Activated B cell treated with CpG ODN at 0.5 μM for 24 hours (primary cell): ENCODE measurements around the gene SPHK1. TPM values are rescaled to one million over a fixed set of nuclear protein-coding genes. Genes with fewer than 3 reads are reported as not detected.

Experiments
- ATAC-seq: fragments of 200-7000 bp; cut with Tn5 transposase; one replicate; pipeline ENCODE4 v1.10.0; 2021; ENCODE audit warnings: low read depth, mild to moderate bottlenecking, moderate library complexity
- CTCF ChIA-PET: fragments of 350-600 bp; sonication (Branson Sonifier 250); formaldehyde crosslinking; loops from one replicate; lab custom pipeline; 2021; ENCODE audit warnings: antibody characterized with exemption; lab: Charles Lee
- POLR2A ChIA-PET: fragments of 350-600 bp; sonication (Branson Sonifier 250); formaldehyde crosslinking; loops from one replicate; lab custom pipeline; 2021; ENCODE audit warnings: antibody characterized with exemption; lab: Charles Lee
- DNase-seq: peaks from one replicate; pipeline ENCODE4 v3.0.0; 2022
- H3K27ac Mint-ChIP-seq: one replicate; pipeline ENCODE4 v1.8.0; 2020; ENCODE audit warnings: mixed read lengths
- H3K27me3 Mint-ChIP-seq: one replicate; pipeline ENCODE4 v1.8.0; 2021; ENCODE audit warnings: mixed read lengths
- H3K36me3 Mint-ChIP-seq: one replicate; pipeline ENCODE4 v1.8.0; 2021; ENCODE audit warnings: low read depth, mixed read lengths
- H3K4me1 Mint-ChIP-seq: one replicate; pipeline ENCODE4 v1.8.0; 2021; ENCODE audit warnings: mixed read lengths
- H3K4me3 Mint-ChIP-seq: one replicate; pipeline ENCODE4 v1.8.0; 2020; ENCODE audit warnings: mild to moderate bottlenecking, mixed read lengths
- H3K9me3 Mint-ChIP-seq: one replicate; pipeline ENCODE4 v1.8.0; 2020; ENCODE audit warnings: mixed read lengths
- intact Hi-C: fragments of 100-400 bp; cut with micrococcal nuclease; formaldehyde crosslinking; loops from one replicate; pipeline ENCODE4 v1.15.1; 2024
- total RNA-seq: library from RNA; stranded (reverse); gene quantifications from 2 replicates; pipeline ENCODE4 v1.2.3, GENCODE V29; 2022
- TF ChIP-seq, protein P1 (sequence below): fragments of 200-600 bp; IDR thresholded peaks from one replicate; pipeline ENCODE4 v1.8.0; 2022; ENCODE audit warnings: antibody characterized with exemption, mild to moderate bottlenecking

Gene SPHK1
- total RNA-seq, 1 donor from 2014 or later = 1.1 TPM

DNA sequence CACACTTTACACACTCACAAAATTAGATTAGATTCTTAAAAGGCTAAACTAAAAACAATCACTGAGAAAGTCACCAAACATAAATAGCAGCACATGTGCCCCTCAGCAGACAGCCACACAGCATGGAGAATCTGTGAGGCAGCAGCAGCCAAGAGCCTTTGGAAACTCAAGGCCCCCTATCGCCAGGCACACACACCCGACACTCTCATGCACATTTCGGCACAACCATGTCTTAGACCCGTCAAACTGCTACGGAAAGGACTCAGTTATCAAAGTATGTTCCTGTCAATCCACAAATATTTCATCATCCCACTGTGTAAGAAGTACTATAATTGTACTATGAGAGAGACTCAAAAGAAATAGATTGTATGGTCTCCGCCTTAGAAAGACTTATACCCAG, 47.6 kb downstream of the SPHK1 start:
- Mint-ChIP-seq H3K9me3 (no peaks in the 10 kb centered on the region), H3K4me3 (no peak overlapping the region)
- CTCF ChIA-PET = no interaction called here

GRCh38 chr17:76432712-76433336, 48.4 kb downstream of the SPHK1 start:
- ChIA-PET CTCF (no interaction called here), POLR2A (no interaction called here)
- peak; percentile 40 for ATAC-seq
- H3K9me3 Mint-ChIP-seq = no peaks in the 10 kb centered on the region
- peak overlapping the region; percentile 77 for H3K27ac Mint-ChIP-seq
- peaks cover 5% of the 10 kb centered on the region for H3K36me3 Mint-ChIP-seq
- H3K4me1 Mint-ChIP-seq = peaks cover 82% of the 10 kb centered on the region
- no peaks in the 10 kb centered on the region for H3K27me3 Mint-ChIP-seq
- H3K4me3 Mint-ChIP-seq = no peak overlapping the region
- DNase-seq = no peak
- intact Hi-C loops = no loop called here
- TF ChIP-seq, protein P1, sequence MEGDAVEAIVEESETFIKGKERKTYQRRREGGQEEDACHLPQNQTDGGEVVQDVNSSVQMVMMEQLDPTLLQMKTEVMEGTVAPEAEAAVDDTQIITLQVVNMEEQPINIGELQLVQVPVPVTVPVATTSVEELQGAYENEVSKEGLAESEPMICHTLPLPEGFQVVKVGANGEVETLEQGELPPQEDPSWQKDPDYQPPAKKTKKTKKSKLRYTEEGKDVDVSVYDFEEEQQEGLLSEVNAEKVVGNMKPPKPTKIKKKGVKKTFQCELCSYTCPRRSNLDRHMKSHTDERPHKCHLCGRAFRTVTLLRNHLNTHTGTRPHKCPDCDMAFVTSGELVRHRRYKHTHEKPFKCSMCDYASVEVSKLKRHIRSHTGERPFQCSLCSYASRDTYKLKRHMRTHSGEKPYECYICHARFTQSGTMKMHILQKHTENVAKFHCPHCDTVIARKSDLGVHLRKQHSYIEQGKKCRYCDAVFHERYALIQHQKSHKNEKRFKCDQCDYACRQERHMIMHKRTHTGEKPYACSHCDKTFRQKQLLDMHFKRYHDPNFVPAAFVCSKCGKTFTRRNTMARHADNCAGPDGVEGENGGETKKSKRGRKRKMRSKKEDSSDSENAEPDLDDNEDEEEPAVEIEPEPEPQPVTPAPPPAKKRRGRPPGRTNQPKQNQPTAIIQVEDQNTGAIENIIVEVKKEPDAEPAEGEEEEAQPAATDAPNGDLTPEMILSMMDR = no peak

More for the DNA sequence above, 47.6 kb downstream of the SPHK1 start:
- TF ChIP-seq, protein P1 = no peak
- DNase-seq (no peak), ATAC-seq (no peak)
- H3K4me1 Mint-ChIP-seq = peaks cover 86% of the 10 kb centered on the region
- POLR2A ChIA-PET = no interaction called here
- H3K27ac Mint-ChIP-seq = peak overlapping the region; percentile 12
- intact Hi-C loops = no loop called here
- peaks cover 5% of the 10 kb centered on the region for H3K36me3 Mint-ChIP-seq
- no peaks in the 10 kb centered on the region for H3K27me3 Mint-ChIP-seq

DNA sequence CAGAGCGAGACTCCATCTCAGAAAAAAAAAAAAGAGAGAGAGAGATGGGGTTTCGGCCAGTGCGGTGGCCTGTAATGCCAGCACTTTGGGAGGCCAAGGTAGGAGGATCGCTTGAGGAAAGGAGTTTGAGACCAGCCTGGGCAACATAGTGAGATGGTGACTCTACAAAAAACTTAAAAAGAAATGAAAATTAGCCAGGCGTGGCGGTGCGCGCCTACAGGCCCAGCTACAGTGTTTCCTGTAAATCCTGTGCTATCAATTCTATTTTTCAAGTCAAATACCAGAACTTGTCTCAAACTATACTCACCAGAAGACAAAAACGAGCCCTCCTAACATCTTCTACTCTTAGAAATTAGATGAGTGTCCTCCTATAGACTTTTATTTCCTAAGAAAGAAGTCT, 49.3 kb downstream of the SPHK1 start:
- ATAC-seq = peak; percentile 37

GRCh38 chr17:76434870-76435269, 50.5 kb downstream of the SPHK1 start:
- ChIA-PET POLR2A (interaction anchor here (0.6 to 1.3 kb wide), 2 partner anchors 17 to 78 kb away, joined by 3 to 5 read pairs; no protein-coding TSS in a partner anchor), CTCF (interaction anchor here (1.0 to 1.6 kb wide), 3 partner anchors 23 to 37 kb away, joined by 3 to 6 read pairs (median 4); no protein-coding TSS in a partner anchor)
- no peaks in the 10 kb centered on the region for H3K9me3 Mint-ChIP-seq
- H3K4me3 Mint-ChIP-seq = no peak overlapping the region
- ATAC-seq (no peak), DNase-seq (no peak)
- H3K4me1 Mint-ChIP-seq = peaks cover 82% of the 10 kb centered on the region
- TF ChIP-seq, protein P1 = no peak
- no peak overlapping the region for H3K27ac Mint-ChIP-seq
- peaks cover 7% of the 10 kb centered on the region for H3K36me3 Mint-ChIP-seq
- intact Hi-C loops = no loop called here
- no peaks in the 10 kb centered on the region for H3K27me3 Mint-ChIP-seq

More for the DNA sequence above, 49.3 kb downstream of the SPHK1 start:
- TF ChIP-seq, protein P1 = no peak
- Mint-ChIP-seq H3K36me3 (peaks cover 5% of the 10 kb centered on the region), H3K27ac (peak overlapping the region; percentile 77), H3K27me3 (no peaks in the 10 kb centered on the region), H3K9me3 (no peaks in the 10 kb centered on the region), H3K4me3 (peak overlapping the region; percentile 7), H3K4me1 (peaks cover 81% of the 10 kb centered on the region)
- CTCF ChIA-PET = no interaction called here
- POLR2A ChIA-PET = no interaction called here
- intact Hi-C loops = no loop called here
- DNase-seq = no peak

DNA sequence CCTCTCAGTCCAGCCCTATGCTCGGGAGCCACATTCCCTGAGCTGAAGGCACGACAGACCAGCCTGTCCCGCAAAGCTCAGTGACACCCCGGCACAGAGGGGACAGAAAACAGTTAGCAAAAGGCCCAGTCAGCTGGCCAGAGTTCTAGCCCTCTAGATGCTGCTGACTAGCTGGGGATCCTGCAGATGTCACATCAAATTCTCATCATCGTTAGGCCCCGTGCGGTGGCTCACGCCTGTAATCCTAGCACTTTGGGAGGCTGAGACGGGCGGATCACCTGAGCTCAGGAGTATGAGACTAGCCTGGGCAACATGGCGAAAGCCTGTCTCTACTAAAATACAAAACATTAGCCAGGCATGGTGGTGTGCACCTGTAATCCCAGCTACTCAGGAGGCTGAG, 51.3 kb downstream of the SPHK1 start:
- Mint-ChIP-seq H3K4me1 (peaks cover 81% of the 10 kb centered on the region), H3K27ac (no peak overlapping the region), H3K27me3 (no peaks in the 10 kb centered on the region), H3K9me3 (no peaks in the 10 kb centered on the region), H3K4me3 (no peak overlapping the region), H3K36me3 (peaks cover 7% of the 10 kb centered on the region)
- ChIA-PET POLR2A (interaction anchor here (0.7 kb wide), 1 partner anchor 12 kb away, joined by 3 read pairs; no protein-coding TSS in a partner anchor), CTCF (interaction anchor here (1.6 kb wide), 1 partner anchor 38 kb away, joined by 4 read pairs; no protein-coding TSS in a partner anchor)
- intact Hi-C loops = no loop called here
- DNase-seq (no peak), ATAC-seq (no peak)
- TF ChIP-seq, protein P1 = no peak

Other genes with a start within 250 kb of the SPHK1 start
- gene FOXJ1, start 243.4 kb upstream of the SPHK1 start, total RNA-seq = 0.39 and 0.44 TPM in 2 replicates
- gene RNF157, start 144.1 kb upstream of the SPHK1 start, total RNA-seq = 3.1 and 3.5 TPM in 2 replicates
- gene UBALD2, start 119.3 kb upstream of the SPHK1 start, total RNA-seq = 144 and 152 TPM in 2 replicates
- gene QRICH2, start 76.3 kb upstream of the SPHK1 start, total RNA-seq = 2.0 and 2.2 TPM in 2 replicates
- gene PRPSAP1, start 30.7 kb upstream of the SPHK1 start, total RNA-seq = 26.7 and 27.1 TPM in 2 replicates
- gene UBE2O, start 68.5 kb downstream of the SPHK1 start, total RNA-seq = 39.0 and 40.3 TPM in 2 replicates
- 0.55 TPM in 1 of 2 replicates, not detected in the other for gene AANAT, start 83.0 kb downstream of the SPHK1 start, total RNA-seq
- 150 and 189 TPM in 2 replicates for gene RHBDF2, start 116.8 kb downstream of the SPHK1 start, total RNA-seq
- gene CYGB, start 153.1 kb downstream of the SPHK1 start, total RNA-seq = 0.44 and 0.49 TPM in 2 replicates
- gene PRCD, start 155.4 kb downstream of the SPHK1 start, total RNA-seq = 5.3 and 5.5 TPM in 2 replicates
- not detected in 2 replicates for gene ST6GALNAC2, start 201.3 kb downstream of the SPHK1 start, total RNA-seq